HG02884 (cell line): ENCODE results near the gene RHOBTB1.
A peak's percentile ranks its signal among the peaks of the same experiment; 100 is the strongest.

Experiments
- ATAC-seq: cut with Tn5 transposase; IDR thresholded peaks from one replicate; pipeline ENCODE4 v1.9.1; 2021; ENCODE audit warnings: mild to moderate bottlenecking, moderate library complexity; ENCODE audit not compliant: unreplicated experiment

RHOBTB1 gene

DNA sequence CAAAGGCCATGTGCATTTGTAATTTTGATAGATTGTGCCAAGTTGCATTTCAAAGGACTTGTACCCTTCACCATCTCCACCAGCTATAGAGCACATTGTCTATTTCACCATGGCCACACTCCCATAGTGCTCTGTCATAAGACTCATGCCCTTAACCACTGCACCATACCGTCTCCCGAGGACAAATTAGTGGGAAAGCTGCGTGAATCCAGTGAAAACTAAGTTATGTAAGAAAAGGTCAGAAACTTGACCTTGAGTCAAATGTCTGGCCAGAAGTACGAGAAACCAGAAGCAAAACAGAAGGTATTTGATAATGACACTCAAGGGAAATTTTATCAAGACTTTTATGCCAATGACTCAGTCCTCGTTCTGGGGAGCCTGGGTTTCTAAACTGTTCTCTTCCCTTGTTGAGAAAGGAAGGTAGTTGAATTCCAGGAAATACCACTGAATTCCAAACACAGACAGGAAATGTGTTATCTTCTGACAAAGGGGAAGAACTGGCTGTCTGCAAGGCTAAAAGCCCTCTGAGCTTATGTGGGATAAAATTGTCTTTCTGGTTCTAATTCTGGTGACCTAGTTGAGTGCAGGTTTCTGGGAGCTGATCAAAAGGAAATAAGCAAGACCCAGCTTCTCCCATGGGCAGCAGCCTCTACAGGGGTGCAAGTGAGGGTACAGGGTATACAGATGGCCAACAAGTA, 116.0 kb downstream of the RHOBTB1 start:
- ATAC-seq: no peak

DNA sequence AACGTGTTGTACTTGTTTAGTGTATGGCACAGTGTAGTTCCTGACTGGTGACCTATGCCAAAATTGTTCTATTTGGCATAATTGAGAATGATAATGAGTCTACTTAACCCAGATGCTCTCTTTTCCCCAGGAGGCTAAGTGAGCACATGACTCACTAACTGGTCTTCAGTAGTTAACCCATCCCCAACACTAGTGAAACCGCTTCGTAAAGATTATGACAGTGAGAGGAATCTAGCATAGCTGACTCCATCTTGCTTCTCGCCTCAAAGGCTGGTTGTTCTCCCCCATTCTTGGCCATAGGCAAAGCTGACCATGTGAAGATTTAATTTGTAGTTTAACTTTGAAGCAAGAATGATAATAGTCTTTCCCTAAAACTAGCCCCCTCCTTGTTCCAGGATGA, 118.5 kb downstream of the RHOBTB1 start:
- ATAC-seq: no peak

DNA sequence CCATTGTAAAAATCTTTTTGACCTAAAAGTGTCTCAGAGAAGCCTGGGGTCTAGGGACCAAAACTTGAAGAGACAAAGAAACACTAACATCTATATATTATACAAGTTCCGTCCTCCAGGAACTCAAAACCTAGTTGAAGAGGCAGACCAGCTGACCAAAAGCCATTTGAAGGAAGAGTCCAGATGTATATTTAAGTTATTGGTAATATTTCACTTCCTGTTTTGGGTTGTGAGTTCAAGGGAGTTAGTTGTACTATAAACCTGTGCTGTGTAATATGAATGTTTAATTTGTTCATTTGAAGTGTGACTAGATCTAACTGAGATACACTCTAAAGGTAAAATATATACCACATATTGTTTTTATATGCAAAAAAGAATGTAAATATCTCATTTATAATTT, 120.7 kb downstream of the RHOBTB1 start:
- ATAC-seq: no peak

DNA sequence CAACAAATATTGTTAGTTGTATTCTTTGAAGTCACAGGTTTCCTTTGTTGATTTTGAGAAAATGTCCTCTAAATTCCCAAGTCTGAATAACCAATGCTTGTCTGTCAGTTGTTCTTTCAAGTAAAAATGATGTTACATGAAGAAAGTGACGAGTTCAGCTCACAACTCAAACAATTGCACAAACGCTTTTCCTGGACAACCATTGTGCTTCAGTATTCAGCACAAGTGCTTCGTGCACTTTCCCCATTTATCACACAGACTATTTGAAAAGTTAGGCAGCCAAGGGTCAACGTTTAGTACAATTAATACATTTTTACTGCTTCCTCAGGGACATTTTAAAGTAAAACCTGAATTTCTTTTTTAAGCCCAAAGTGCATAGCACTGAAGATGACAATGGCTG, 121.2 kb downstream of the RHOBTB1 start:
- no peak for ATAC-seq

DNA sequence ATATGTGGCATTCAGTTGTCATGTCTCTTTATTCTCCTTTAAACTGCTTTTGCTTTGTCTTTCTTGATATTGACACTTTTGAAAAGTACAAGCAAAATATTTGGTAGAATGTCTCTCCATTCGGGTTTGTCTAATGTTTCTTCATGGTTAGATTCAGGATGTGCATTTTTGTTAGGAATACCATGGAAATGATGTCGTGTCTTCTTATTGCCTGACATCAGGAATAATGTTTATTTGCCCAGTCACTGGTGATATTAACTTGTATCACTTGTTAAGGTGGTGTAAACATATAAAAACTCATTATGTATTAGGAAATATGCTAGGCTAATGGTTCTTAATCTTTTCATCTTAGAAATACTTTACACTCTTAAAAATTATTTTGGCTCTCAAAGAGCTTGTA, 122.3 kb downstream of the RHOBTB1 start:
- ATAC-seq: no peak

DNA sequence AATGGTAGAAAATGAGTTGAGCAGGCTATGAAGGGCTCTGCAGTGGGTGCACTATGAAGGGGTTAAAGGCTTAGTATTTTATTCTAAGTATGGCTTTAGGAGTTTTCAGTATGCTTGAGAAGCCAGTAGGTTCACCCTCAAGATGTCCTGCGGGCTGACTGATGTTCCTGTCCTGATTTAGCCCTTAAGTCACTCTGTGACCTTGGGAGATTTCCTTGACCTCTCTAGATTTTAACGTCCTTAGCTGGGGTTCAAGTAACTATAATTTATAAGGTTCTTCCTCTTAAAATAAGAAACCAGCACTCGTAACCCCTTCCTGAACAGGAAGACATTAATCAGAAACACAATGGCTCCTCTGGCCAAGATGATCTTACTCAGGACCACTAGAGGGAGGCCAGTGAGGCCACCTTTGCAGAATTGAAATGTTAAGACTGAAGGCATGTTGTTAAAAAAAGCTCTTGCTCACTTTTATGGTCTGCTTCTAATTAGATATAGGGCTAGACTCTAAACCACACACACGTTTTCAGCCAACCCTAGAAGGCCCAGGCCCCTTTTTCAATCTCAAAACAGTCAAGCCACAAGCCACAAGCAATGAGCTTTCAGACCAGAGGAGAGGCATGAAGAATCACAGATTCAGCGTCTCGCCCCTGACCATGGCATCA, 123.8 kb downstream of the RHOBTB1 start:
- ATAC-seq: peak; percentile 64
